DND-41 (cell line): Measurements from ENCODE around the gene DYNC1I1.

Experiments
- ATAC-seq: fragments of 200-7000 bp; cut with Tn5 transposase; 3 replicates; pipeline ENCODE4 v1.9.1; 2021; ENCODE audit warnings: low read depth; ENCODE audit not compliant: insufficient read depth
- DNase-seq: peaks from one replicate; pipeline ENCODE4 v3.0.0-alpha.2; 2020
- H2AFZ ChIP-seq: 2 replicates; pipeline ENCODE4 v1.6.0; 2012; ENCODE audit warnings: low read depth, low read length
- H3K27ac ChIP-seq: 2 replicates; pipeline ENCODE4 v1.5.1; 2012; ENCODE audit warnings: low read length, inconsistent platforms
- H3K27me3 ChIP-seq: fragments of 200-600 bp; sonication (generic); 2 replicates; pipeline ENCODE4 v1.6.0; 2012; ENCODE audit warnings: low read length, mild to moderate bottlenecking, inconsistent platforms; ENCODE audit not compliant: insufficient read depth, poor library complexity
- H3K36me3 ChIP-seq: 2 replicates; pipeline ENCODE4 v1.5.1; 2012; ENCODE audit warnings: low read length, inconsistent platforms; ENCODE audit not compliant: insufficient read depth
- H3K4me1 ChIP-seq: 2 replicates; pipeline ENCODE4 v1.5.1; 2012; ENCODE audit warnings: mild to moderate bottlenecking, low read length; ENCODE audit not compliant: insufficient read depth
- H3K4me2 ChIP-seq: 2 replicates; pipeline ENCODE4 v1.6.0; 2012; ENCODE audit warnings: mild to moderate bottlenecking, moderate library complexity, low read length, inconsistent platforms; ENCODE audit not compliant: insufficient read depth
- H3K4me3 ChIP-seq, 2 experiments: fragments of 200-600 bp in 1 of 2; shearing (Covaris generic) in 1 of 2; 2 replicates each; pipeline ENCODE4 v1.5.1; 2012 to 2016; ENCODE audit warnings: inconsistent platforms in 2 of 2, low read length in 2 of 2, mild to moderate bottlenecking in 2 of 2, low read depth in 1 of 2, moderate library complexity in 1 of 2
- H3K79me2 ChIP-seq: 2 replicates; pipeline ENCODE4 v1.6.0; 2012; ENCODE audit warnings: low read length, inconsistent platforms; ENCODE audit not compliant: insufficient read depth
- H3K9ac ChIP-seq: 2 replicates; pipeline ENCODE4 v1.6.0; 2012; ENCODE audit warnings: low read depth, mild to moderate bottlenecking, inconsistent platforms, low read length, moderate library complexity
- H3K9me3 ChIP-seq: 2 replicates; pipeline ENCODE4 v1.5.1; 2012; ENCODE audit warnings: low read length, moderate library complexity, mild to moderate bottlenecking, inconsistent platforms; ENCODE audit not compliant: insufficient read depth, severe bottlenecking
- H4K20me1 ChIP-seq: 2 replicates; pipeline ENCODE4 v1.6.0; 2012; ENCODE audit warnings: low read length; ENCODE audit not compliant: insufficient read depth
- EZH2 ChIP-seq: IDR thresholded peaks from 3 replicates; pipeline ENCODE4 v1.6.1; 2012; ENCODE audit warnings: borderline replicate concordance, low read depth, mild to moderate bottlenecking, moderate library complexity, low read length, inconsistent platforms; ENCODE audit not compliant: severe bottlenecking
- TF ChIP-seq, protein P1 (sequence below): IDR thresholded peaks from 2 replicates; pipeline ENCODE4 v1.5.1; 2012; ENCODE audit warnings: borderline replicate concordance, low read length, moderate library complexity, mild to moderate bottlenecking; ENCODE audit not compliant: poor library complexity, severe bottlenecking; ENCODE audit errors: extremely low read depth

The DYNC1I1 gene

DNA sequence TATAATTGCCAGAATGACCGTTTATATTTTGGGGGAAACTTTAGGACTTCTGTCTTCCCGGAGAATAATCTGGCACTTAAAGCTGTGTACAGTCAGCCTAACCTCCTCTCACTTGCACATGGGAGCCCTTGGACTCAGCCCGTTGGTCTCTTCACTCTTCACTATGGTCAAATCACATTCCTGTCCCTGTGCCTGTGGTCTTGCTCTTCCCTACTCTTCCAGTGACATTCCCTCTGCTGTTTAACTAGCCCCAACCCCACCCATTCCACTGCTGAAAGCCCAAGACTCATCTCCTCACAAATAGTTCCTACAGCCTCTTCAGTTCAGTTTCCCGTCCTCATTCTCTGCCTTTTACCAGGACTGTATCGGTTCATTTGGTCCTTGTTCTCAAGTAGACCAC is 135.0 kb downstream of the DYNC1I1 start:
- Histone ChIP-seq H3K9ac (no peak overlapping the region), H4K20me1 (no peaks in the 10 kb centered on the region), H2AFZ (no peak overlapping the region), H3K4me3 (no peak overlapping the region), H3K4me2 (no peak overlapping the region), H3K79me2 (no peaks in the 10 kb centered on the region), H3K27ac (no peak overlapping the region), H3K27me3 (no peaks in the 10 kb centered on the region), H3K36me3 (no peaks in the 10 kb centered on the region), H3K4me1 (no peaks in the 10 kb centered on the region), H3K9me3 (no peaks in the 10 kb centered on the region)
- ATAC-seq, result no peak
- TF ChIP-seq, protein P1, sequence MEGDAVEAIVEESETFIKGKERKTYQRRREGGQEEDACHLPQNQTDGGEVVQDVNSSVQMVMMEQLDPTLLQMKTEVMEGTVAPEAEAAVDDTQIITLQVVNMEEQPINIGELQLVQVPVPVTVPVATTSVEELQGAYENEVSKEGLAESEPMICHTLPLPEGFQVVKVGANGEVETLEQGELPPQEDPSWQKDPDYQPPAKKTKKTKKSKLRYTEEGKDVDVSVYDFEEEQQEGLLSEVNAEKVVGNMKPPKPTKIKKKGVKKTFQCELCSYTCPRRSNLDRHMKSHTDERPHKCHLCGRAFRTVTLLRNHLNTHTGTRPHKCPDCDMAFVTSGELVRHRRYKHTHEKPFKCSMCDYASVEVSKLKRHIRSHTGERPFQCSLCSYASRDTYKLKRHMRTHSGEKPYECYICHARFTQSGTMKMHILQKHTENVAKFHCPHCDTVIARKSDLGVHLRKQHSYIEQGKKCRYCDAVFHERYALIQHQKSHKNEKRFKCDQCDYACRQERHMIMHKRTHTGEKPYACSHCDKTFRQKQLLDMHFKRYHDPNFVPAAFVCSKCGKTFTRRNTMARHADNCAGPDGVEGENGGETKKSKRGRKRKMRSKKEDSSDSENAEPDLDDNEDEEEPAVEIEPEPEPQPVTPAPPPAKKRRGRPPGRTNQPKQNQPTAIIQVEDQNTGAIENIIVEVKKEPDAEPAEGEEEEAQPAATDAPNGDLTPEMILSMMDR, result no peak
- no peak for TF ChIP-seq EZH2
- DNase-seq, result no peak

DNA sequence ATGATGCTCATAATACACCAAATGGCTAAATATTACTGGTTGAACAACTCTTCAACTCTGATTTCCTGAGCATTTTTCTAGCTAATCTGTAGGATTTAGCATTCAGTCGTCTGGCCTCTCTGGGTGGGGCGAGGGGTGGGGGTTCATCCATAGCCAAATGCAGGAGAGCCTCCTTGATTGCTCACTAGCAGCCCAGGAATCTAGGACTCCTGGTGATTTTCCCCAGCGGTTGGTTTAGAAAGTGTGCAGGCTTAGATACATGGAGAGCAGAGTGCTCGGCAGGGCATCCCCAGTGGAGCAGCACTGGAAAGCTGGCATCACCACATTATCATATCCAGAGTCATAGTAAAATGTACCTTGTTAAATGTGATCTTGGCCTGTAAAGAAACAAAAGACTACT is 136.1 kb downstream of the DYNC1I1 start:
- Histone ChIP-seq H2AFZ (no peak overlapping the region), H3K4me1 (no peaks in the 10 kb centered on the region), H3K79me2 (no peaks in the 10 kb centered on the region), H3K36me3 (no peaks in the 10 kb centered on the region), H4K20me1 (no peaks in the 10 kb centered on the region), H3K27ac (no peak overlapping the region), H3K9me3 (no peaks in the 10 kb centered on the region), H3K4me2 (no peak overlapping the region), H3K9ac (no peak overlapping the region), H3K27me3 (no peaks in the 10 kb centered on the region), H3K4me3 (no peak overlapping the region)
- DNase-seq (no peak), ATAC-seq (no peak)
- TF ChIP-seq EZH2, result no peak
- TF ChIP-seq, protein P1, result no peak

DNA sequence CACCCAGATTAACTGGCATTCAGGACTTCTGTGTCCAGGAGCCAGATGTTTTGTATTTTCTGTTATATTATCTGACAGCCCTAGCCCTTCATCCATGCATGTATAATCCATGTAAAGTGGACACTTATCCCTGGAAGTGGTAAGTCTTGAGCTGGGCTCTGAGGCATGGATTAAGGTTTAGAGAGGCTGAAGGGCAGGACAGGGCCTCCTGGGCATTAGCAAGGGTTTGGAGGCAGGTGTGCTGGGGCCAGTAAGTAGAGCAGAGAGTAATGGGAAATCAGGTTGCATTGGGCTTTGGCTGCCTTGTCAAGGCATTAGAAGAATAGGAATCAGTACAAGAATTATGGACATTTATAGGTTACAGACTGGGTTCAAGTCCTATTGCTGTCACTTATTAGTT is 138.0 kb downstream of the DYNC1I1 start:
- H3K4me1 ChIP-seq, result no peaks in the 10 kb centered on the region
- DNase-seq, result no peak
- H3K79me2 ChIP-seq, result no peaks in the 10 kb centered on the region
- no peak overlapping the region for H3K4me3 ChIP-seq
- no peak overlapping the region for H3K9ac ChIP-seq
- no peak overlapping the region for H3K4me2 ChIP-seq
- no peak for ATAC-seq
- no peaks in the 10 kb centered on the region for H4K20me1 ChIP-seq
- no peaks in the 10 kb centered on the region for H3K36me3 ChIP-seq
- TF ChIP-seq EZH2, result no peak
- TF ChIP-seq, protein P1, result no peak
- H2AFZ ChIP-seq, result no peak overlapping the region
- H3K9me3 ChIP-seq, result no peaks in the 10 kb centered on the region
- H3K27ac ChIP-seq, result no peak overlapping the region
- H3K27me3 ChIP-seq, result no peaks in the 10 kb centered on the region

DNA sequence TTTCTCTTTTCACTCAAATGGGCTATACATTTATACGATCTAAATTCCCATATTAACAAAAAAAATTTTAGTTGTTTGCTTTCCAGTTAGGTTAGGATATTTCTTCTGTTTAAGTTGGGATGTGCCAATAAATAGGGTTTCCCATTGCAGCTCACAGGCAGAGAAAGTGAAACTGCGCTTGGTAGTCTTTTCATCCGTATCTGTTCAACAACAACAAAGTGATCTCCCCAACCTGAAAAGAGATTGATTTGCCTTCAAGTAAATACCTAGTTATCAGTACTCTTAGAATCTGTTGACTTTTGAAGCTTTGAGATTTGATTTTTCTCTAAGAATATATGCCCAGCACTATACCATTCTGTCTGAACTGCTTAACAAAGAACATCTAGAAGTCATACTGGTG is 143.4 kb downstream of the DYNC1I1 start:
- ATAC-seq, result no peak
- H3K4me2 ChIP-seq, result no peak overlapping the region
- no peak overlapping the region for H3K9ac ChIP-seq
- no peaks in the 10 kb centered on the region for H3K9me3 ChIP-seq
- H3K27ac ChIP-seq, result no peak overlapping the region
- H2AFZ ChIP-seq, result no peak overlapping the region
- no peak overlapping the region for H3K4me3 ChIP-seq
- no peaks in the 10 kb centered on the region for H3K4me1 ChIP-seq
- H4K20me1 ChIP-seq, result no peaks in the 10 kb centered on the region
- H3K79me2 ChIP-seq, result no peaks in the 10 kb centered on the region
- H3K36me3 ChIP-seq, result no peaks in the 10 kb centered on the region
- DNase-seq, result no peak
- H3K27me3 ChIP-seq, result peaks cover 4% of the 10 kb centered on the region
- no peak for TF ChIP-seq EZH2
- TF ChIP-seq, protein P1, result no peak
